IPS DF 19.7 (cell line): Measurements from ENCODE around the gene DAPK3.
"Not testable (repeated sequence)": the region's sequence is repeated elsewhere in the genome, so short reads cannot be mapped to it uniquely, and the experiment has no call there.

Source experiments
- DNase-seq: peaks from one replicate; pipeline ENCODE4 v3.0.0-alpha.2; 2013; ENCODE audit warnings: low read depth, low spot score

DAPK3 gene

GRCh38 chr19:3970808-3971598 lies at the start of gene DAPK3:
Gene DAPK3 (minus strand): TSS chr19:3971099. CDS start chr19:3969735, 1,364 bp downstream.
- peak; percentile 96 for DNase-seq

DNA sequence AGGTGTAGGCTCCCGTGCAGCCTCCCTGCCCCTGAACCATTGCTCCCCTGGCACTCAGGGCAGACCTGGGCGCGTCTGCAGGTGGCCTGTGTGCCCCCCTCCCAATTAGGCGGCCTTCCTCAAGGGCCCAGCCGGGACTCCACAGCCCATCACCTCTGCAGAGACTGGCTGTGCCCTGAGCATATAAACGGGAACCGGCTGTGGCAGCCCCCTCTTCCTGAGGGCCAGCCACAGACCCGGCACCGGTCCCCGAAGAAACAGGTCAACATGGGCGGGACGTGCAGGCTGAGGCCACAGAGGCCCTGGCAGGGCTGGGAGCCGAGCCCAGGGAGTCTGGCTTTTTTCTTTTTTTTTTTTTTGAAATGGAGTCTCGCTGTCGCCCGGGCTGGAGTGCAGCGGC lies 48.7 kb upstream of the DAPK3 start:
- no peak for DNase-seq

DNA sequence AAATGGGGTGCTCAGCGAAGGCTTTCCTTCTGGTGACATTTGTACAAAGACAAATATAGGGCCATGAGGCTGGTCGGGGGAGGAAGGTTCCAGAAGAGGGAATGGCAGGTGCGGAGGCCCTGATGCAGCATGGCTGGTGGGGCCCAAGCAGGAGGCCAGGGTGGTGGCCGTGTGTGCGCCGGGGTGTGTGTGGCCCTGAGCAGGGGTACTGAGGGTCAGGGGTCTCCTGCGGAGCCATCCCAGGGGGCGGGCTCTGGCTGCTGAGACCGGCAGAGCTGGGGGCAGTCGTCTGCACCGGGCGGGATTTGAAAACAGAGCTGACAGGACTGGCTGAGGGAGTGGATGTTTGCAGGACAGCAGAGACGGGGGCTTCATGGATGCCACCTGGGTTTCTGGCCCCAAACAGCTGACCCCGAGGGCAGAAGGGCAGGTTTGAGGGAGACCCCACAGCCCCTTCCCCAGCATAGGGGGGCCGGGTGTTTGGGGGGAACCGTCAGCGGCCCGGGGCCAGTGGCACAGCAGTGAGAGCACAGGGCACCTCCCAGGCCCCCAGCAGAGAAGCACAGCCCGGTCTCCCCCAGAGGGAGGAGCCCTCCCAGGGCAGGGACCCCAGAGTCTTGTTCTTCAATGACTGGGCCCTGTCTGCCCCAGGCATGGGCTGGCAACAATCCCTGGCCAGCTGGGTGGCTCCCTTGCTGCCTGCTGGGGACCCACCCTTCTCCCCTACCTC lies 48.0 kb upstream of the DAPK3 start:
- DNase-seq = no peak

DNA sequence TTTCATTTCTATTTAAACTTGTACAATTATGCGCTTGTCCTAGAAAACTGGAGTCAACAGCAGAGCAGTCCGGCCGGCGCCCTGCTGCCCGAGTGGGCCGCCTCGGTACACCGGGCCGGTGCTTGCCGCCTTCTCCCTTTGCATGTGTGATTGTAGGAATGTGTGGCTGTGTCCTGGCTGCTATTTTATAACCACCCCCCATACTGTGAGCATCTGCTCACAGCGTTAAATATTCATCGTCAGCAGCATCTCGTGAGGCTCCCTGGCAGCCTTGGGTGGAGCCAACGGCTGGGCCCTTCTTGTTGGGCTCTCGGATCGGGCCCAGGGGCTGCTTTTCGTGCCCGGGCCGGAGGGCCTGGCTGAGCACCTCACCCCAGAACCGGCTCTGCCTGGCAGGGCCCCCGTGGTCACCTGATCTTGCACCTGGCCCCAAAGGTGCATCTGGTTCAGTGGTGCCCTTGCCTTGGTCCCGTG lies 47.3 kb upstream of the DAPK3 start:
- DNase-seq = no peak

GRCh38 chr19:4016903-4017638 lies 46.2 kb upstream of the DAPK3 start:
- DNase-seq = no peak

DNA sequence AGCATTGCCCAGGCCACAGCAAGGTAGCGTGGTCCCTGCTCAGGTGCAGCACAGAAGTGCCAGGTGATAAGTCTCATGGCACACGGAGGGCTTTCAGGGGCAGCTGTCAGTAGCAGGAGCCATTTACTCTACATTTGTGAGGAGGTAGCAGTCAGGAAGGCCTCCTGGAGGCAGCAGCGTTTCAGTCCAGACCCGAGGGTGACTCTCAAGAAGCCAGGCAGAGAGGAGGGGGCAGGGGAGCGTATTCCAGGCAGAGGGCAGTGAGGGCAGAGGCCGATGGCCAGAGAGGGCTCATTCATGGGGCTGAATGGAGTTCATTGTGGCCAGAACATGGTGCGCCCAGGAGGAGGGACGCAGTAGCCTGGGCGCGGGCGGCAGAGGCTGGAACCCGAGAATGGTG lies 45.6 kb upstream of the DAPK3 start:
- no peak for DNase-seq

- no peak for DNase-seq
Observed at GRCh38 chr19:4015705-4016402, 45.0 kb upstream of the DAPK3 start.

GRCh38 chr19:4014541-4015491 lies 43.9 kb upstream of the DAPK3 start:
- no peak for DNase-seq

- no peak for DNase-seq
Observed at GRCh38 chr19:4013886-4014540, 43.1 kb upstream of the DAPK3 start.

DNA sequence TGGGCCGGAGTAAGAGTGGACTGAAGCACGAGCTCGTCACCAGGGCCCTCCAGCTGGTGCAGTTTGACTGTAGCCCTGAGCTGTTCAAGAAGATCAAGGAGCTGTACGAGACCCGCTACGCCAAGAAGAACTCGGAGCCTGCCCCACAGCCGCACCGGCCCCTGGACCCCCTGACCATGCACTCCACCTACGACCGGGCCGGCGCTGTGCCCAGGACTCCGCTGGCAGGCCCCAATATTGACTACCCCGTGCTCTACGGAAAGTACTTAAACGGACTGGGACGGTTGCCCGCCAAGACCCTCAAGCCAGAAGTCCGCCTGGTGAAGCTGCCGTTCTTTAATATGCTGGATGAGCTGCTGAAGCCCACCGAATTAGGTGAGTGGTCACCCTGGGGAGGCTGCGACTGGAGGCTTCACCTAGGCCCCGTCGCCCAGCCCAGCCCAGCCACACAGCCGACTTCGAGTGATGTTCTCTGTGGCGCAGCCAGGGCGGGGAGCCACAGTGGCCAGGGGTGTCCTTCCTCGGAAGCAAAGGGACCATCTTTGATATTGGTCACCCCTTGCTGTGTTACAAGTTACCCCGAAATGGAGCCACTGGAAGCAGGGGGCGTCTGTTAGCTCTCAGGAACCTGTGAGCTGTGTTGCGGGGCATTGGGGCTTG lies 42.2 kb upstream of the DAPK3 start:
- DNase-seq = no peak

DNA sequence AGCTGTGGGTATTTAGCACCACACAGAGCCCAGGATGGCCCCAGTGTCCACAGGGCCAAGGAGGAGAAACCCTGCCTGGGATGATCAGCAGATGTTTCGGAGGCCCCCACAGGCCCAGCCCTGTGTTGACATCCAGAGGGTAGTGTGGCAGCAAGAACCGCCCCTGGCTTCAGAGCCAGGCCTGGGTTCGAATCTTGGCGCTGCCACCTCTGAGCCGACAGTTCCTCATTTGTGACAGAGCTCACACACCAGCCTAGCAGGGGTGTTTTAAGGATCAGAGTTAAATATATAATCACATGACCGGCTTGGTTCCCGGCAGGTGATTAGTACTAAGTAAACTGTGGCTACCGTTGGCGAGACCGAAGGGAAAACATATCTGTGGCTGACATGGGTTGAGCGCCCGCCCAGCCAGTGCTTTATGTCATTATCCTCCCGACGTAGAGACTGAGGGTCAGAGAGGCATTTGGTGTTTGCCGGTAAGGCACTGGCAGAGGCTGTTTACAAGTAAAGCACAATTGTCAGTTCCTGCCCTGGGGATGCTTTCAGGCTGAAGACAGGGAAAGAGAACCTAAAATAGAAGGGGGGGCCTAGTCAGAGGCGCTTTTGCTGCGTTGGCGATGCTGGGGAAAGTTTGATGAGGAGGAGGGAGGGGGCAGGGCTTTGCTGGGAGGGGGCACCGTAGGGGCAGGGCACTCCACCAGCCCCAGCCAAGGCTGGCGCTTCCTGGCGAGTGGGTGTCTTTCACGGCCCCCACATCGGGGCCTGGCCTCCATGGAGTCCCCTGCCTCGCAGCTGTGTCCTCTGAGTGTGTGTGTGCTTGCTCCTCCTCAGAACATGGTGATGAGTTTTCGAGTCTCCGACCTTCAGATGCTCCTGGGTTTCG lies 41.4 kb upstream of the DAPK3 start:
- DNase-seq = no peak

DNA sequence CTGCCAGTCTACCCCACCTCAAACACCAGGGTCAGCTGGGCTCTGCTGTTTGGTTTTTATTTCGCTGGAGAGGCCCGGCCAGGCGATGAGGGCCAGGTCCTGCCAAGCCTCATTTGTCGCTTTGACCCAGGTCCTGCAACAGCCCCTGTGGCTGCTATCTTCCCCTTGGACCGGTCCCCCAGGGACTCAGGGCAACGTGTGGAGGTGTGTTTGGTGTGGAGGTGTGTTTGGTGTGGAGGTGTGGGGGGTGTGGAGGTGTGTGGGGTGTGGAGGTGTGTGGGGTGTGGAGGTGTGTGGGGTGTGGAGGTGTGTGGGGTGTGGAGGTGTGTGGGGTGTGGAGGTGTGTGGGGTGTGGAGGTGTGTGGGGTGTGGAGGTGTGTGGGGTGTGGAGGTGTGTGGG lies 40.5 kb upstream of the DAPK3 start:
- DNase-seq = not testable (repeated sequence)

DNA sequence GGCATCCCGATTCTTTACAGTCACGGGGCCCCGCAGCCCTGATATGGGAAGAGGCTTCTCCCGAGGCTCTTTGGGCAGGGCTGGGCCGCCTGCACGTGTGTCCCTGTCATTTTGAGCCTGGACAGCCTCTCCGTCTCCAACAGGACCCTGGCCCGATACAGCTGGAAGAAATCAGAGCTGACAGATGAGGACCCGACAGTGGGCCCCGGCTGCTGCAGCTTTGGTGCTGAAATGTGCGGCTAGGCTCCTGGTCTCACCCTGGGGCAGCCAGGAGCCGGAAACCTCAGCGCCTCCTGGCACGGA lies 39.9 kb upstream of the DAPK3 start:
- no peak for DNase-seq

DNA sequence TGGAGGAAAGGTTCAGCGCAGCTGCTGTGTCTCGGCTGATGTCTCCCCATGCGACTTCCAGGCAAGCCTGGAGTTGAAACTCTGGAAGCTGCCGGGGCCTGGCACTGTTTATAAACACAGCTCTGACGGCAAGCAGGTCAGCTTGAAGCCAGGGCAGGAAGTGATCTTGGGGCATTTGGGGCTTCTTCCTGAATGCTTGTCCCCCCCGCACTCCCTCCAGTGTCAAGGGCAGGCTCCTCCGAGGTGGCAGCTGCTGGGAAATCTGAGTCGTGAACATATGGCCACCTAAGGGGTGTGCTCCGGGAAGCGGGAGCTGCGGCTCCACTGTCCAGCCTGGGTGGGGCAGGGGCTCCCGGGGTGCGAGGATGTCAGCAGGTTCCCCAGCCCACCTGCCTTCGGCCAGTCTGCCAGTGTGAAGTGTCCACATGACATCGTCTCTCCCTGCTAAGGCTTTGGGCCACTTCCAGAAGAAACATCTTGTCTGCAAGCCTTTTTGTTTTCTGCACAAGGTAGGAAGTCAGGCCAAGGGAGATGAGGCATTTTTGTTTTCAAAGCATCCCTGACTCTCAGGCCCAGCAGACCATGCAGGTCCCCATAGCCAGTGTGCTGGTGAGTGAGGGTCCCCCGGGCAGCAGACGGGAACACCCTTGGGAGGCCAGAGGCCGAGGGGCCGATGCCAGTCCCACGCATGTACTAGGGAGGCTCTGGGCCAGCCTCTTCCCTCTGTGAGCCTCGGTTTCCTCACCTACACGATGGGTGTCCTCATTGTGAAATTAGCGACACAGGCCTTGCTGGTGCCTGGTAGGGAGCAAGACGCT lies 39.3 kb upstream of the DAPK3 start:
- DNase-seq = no peak

DNA sequence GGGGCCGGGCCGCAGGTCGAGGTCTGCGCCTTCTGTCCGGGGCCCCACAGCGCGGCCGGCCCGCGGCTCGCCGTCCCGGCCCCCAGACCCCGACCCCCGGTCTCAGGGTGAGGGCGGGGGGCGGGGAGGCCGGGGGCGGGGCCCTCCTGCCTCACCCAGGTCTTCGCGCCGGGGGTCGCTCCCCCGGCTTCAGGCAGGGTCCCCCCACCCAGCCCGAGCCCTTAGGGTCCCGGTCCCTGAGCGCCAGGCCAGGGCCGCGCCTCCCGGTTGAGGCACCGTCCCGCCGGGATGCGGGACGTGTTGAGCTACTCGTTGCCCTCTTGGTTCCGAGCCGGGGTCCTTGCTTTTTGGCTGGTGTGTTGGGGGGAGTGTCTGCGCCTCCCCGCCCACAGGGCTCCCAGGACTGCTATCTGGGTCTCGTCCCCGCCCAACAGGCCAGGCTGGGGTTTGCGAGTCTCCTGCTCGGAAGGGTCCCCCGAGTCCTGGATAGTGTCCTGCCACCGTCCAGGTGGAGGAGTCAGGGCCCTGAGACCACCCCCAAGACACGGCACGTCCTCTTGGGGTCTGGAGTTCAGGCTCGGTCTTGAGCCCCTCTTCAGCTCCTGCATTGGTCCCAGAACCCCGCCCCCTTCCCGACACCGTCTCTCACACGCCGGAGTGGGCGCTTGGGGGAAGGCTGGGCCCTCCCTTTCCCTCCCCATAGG lies 37.1 kb upstream of the DAPK3 start:
- no peak for DNase-seq

GRCh38 chr19:4007021-4007835 lies 36.3 kb upstream of the DAPK3 start, which contains the start of gene PIAS4:
Gene PIAS4 (plus strand): TSS chr19:4007736. CDS start chr19:4007761, 25 bp downstream.
- peak; percentile 68 for DNase-seq
